HG03442 (cell line): ENCODE measurements around the gene PRELP.
"Not testable (repeated sequence)": the region's sequence is repeated elsewhere in the genome, so short reads cannot be mapped to it uniquely, and the experiment has no call there.

Source experiments
- ATAC-seq: cut with Tn5 transposase; IDR thresholded peaks from one replicate; pipeline ENCODE4 v1.9.1; 2021; ENCODE audit warnings: mild to moderate bottlenecking, moderate library complexity; ENCODE audit not compliant: unreplicated experiment

The PRELP gene

GRCh38 chr1:203475012-203475981, at the start of gene PRELP:
Gene PRELP (plus strand): TSS chr1:203475806. CDS start chr1:203483185, 7,379 bp downstream.
- ATAC-seq: no peak

DNA sequence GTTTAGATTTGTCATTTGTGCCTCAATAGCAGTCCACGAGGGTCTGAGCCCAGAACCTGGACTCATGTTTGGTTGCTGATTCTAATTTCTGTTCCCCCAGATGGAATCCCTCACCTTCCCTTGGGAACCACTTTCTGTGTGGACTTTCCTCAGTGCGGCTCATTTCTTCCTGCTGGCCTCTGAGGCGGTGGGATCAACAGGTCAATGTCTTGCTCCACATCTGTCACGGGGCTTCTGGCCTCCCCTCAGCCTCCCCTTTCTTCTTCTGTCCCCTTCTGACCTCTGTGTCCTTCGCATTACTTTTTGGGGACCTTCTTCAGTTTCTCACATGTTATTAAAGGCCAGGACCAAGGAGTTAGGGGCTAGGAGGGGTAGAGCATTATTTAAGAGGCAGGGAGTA, 49.2 kb upstream of the PRELP start:
- no peak for ATAC-seq

DNA sequence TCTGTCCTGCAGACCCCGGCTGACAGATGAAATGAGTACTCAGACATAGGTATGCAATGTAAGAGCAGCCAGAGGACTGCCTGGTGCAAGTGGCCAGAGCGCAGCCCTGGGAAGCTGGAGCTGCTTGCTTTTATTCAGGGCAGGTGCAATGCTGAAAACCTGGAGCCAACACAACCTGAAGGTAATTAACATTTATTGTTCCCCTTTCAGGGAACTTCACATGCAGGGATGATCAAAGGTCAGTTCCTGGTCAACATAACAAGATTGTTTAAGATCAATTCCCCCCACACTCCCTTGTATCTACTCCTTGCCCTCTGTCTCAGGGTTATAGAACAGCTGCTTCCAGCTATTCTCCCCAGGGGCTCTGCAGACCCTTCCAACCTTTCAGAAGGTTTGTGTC, 48.7 kb upstream of the PRELP start:
- ATAC-seq: no peak

DNA sequence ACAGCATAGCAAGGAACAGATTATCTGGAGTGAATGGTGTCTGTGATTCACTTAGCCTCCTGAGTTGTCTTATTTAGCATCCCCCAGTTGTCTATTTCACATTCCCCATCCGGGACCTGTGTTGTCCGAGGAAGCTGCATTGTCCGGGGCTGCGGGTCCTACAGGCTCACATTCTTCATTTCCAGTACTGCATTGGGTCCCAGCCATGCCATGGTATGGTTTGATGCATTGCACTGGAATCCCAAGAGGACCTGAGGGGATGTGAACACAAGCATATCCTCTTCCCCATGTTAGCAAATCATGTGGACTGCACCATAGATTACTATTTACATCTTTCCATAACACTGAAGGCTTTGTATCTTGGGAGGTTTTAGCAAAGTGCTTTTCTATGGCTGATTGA, 48.2 kb upstream of the PRELP start:
- no peak for ATAC-seq

DNA sequence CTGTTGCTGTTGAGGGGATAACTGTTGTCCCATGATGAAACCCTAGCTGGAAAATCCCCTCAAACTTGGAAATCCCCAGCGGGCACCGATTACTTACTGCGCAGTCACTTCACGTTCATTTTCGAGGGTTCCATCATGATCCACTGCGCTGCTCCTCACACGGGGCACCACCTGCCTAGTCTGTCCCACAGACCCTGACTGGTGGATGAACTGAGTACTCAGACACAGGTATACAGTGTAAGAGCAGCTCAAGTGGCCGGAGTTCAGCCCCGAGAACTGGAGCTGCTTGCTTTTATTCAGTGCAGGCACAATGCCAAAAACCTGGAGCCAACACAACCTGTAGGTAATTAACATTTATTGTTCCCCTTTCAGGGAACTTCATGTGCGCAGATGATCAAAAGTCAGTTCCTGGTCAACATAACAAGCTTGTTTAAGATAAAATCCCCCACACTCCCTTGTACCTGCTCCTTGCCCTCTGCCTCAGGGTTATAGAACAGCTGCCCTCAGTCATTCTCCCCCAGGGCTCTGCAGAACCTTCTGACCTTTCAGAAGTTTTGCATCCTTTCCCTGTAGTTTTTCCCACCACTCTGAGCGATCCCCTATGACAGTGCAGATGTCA, 46.5 kb upstream of the PRELP start:
- no peak for ATAC-seq

- ATAC-seq: no peak
These were observed 40.0 kb upstream of the PRELP start for GRCh38 chr1:203435615-203436014.

- no peak for ATAC-seq
These were observed 37.8 kb upstream of the PRELP start for GRCh38 chr1:203437696-203438315.

DNA sequence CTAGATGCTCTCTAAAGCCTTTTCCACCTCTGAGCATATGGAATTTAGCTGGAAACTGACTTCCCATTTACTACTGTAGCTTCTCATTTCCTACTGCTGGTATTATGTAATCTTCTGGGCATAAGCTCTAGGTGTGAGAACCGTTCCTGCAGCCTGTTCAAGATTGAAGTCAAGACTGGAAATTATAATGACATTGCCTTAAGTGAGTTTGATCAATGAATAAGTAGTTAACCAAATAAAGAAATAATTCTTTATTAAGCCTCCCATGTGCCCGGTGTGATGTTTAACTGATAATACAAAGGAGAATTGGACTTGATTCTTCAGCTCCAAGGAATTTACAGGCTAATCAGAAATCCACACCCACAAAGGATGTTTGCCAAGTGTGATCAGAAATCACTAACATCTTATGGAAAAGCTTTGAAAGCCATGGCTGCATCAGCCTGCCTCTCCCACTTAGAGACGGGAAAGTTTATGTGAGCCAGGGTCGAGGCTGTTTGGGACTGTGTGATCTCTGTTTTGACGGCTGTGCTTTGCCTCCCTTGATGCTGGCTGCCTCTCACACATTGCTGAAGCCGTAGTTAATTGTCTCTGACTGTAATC, 36.4 kb upstream of the PRELP start:
- no peak for ATAC-seq

DNA sequence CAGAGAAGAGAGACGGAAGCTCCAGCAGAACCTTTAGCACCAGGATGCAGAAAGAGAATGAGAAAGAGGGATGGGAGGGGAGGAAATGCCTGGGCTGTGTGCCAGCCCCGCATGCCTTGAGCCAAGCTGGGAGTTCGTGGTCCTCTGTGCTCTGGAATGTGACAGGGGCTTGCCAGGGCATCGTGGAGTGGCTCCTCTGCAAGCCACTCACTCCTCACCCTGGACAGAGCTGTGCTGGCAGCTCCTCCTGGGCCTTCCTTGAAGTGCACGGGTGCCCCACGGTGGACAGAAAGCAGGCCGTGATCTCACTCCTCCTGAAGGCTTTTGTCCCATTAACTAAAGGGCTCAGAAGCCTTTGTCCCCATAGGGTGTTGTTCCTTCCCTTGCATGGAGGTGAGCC, 34.8 kb upstream of the PRELP start:
- ATAC-seq: no peak

DNA sequence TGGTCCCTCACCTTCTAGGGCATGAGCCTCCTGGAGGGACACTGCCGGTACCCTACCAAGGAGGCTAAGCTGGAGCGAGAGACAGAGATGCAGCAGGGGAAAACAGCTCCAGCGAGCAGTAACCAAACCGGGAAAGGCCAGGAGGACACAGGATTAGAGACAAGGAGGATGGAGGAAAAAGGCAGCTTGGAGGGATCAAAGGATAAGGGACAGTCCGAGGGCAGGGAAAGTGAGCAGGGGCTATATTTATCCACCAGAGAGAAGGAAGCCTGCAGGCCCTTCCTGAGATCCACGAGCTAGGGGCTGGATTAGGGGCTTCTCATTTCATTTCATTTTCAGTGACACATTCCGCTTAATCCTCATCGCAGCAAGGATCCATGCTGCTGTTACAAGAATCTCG, 33.8 kb upstream of the PRELP start:
- ATAC-seq: no peak

DNA sequence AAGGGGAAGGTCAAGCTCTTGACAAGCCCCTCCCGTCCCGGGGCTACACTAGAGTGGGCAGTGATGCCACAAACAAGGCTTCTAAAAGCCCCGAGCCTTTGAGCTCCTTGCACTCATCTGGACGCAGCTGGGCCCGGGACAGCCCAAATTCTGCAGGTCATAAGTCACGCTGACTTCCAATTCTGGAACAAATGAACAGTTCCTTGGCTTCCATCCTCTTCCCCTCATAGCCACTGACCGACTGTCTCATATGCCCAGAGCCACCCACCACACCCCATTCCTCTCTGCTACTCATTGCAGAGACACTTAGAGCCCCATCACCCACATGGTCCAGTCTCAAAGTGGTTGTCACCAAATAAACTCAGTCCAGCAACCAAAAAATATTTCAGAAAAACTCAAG, 32.8 kb upstream of the PRELP start:
- no peak for ATAC-seq

DNA sequence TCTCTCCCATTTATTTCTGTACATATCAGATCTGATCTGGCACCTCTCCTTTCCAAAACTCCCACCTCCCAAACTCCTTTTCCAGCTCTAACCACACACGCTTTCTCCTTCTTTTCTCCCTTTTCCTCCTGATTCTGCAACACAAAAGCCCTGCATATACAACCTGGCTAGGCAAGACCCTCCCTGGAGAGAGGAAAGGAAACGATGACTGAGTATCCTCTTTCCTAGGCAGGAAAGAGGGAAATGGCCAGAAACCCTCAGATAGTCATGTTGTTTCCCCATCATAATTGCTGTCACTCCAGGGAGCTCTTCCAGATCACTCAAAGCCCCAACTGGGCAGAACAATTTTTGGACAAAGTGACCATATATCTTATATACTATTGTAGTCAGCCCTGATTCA, 32.3 kb upstream of the PRELP start:
- no peak for ATAC-seq

GRCh38 chr1:203444171-203444576, 31.4 kb upstream of the PRELP start:
- no peak for ATAC-seq

- no peak for ATAC-seq
These were observed 28.5 kb upstream of the PRELP start for GRCh38 chr1:203447151-203447550.

- not testable (repeated sequence) for ATAC-seq
These were observed 28.0 kb upstream of the PRELP start for GRCh38 chr1:203447598-203447997.

DNA sequence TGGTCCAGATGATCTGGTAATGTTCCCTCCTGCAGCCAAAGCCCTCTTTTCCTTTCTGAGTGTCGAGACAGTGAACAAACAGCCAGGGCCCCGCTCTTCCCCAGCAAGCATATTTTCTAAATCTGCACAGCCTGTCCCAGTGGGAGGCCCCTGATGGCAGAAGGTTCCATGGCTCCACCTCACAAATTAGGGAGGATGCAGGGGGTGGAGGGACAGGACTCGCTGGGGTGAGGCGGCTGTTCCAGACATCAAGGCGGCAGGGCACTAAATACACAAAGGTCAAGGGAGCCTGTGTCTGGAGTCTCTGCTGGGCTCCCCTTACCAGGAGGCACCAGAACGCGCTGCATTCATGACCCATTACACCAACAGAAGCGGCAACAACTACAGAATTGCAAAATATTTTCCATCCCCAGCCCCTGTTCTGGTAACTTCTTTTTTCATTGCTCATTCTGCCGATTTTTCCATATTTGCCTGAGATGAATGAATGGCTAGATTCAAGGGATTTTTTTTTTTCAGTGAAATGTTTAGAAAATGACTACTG, 27.0 kb upstream of the PRELP start:
- ATAC-seq: no peak

DNA sequence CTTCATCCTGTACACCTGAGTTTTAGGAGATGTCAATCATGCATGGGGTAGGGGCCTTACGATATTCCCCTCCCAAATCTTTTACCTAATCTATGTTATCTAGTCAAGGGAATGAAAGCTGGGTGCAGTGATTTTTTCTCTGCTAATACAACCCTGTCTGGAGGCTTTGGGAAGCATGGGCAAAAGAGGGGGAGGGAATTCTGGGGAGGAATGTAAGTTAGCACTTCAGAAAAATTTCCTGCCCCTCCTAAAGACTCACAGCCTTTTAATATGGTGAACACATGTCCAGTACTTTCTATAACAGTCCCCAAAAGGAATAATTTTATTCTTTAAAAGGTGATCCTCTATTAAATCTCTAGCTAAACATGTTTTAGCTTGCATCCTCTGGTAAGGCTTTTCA, 25.6 kb upstream of the PRELP start:
- ATAC-seq: no peak

DNA sequence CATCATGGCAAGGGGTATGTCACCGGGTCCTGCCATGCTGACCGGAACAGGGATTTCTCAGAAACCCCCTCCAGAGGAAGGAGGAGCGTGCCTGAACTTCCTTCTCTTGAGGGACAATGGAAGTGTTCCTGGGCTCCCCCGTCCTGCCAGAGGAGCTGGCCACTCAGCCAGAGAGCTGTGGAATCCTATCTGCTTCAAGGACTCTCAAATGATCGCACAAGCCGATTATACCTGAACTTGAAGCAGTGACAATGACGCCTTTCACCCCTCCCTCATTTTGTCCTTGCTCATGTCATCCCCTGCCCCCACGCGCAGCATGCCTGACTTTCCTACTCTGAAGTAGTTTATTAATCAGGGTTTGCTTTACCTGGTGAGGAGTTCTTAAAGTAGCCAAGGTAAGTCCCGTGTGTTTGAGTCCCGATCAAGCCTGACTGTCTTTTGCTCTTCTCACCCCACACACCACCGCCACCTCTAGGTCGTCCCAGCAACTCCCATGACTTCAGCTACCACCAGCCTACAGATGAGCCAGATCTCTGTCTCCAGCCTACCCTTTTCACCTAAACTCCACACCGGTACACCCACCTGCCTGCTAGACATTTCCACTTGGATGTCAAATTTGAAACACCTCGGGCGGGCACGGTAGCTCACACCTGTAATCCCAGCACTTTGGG, 25.0 kb upstream of the PRELP start:
- no peak for ATAC-seq

- no peak for ATAC-seq
These were observed 23.5 kb upstream of the PRELP start for GRCh38 chr1:203451836-203452784.
